HG03159 (cell line): ENCODE data around the gene HMG20B.

ENCODE experiments used
- ATAC-seq: cut with Tn5 transposase; IDR thresholded peaks from one replicate; pipeline ENCODE4 v1.9.1; 2021; ENCODE audit warnings: mild to moderate bottlenecking, moderate library complexity; ENCODE audit not compliant: unreplicated experiment

HMG20B gene

GRCh38 chr19:3605361-3605760 lies 32.6 kb downstream of the HMG20B start:
- no peak for ATAC-seq

- ATAC-seq: no peak
Observed at GRCh38 chr19:3605770-3606169, 33.0 kb downstream of the HMG20B start.

- no peak for ATAC-seq
Observed at GRCh38 chr19:3606174-3606689, 33.5 kb downstream of the HMG20B start.

GRCh38 chr19:3606690-3607289 lies 34.0 kb downstream of the HMG20B start, which contains the start of gene TBXA2R:
TBXA2R (minus strand) TSS chr19:3606875; CDS start chr19:3600634, 6,241 bp downstream.
- ATAC-seq: no peak

GRCh38 chr19:3607303-3608078 lies 34.7 kb downstream of the HMG20B start:
- ATAC-seq: no peak

GRCh38 chr19:3608079-3608641 lies 35.4 kb downstream of the HMG20B start:
- no peak for ATAC-seq

- no peak for ATAC-seq
Observed at GRCh38 chr19:3608750-3609322, 36.1 kb downstream of the HMG20B start.

GRCh38 chr19:3609779-3610719 lies 37.3 kb downstream of the HMG20B start:
- no peak for ATAC-seq

GRCh38 chr19:3610745-3611717 lies 38.3 kb downstream of the HMG20B start:
- ATAC-seq: no peak

GRCh38 chr19:3611841-3612240 lies 39.1 kb downstream of the HMG20B start:
- ATAC-seq: no peak

- ATAC-seq: no peak
Observed at GRCh38 chr19:3612330-3612729, 39.6 kb downstream of the HMG20B start.

GRCh38 chr19:3612901-3613741 lies 40.4 kb downstream of the HMG20B start:
- no peak for ATAC-seq

GRCh38 chr19:3613818-3614661 lies 41.3 kb downstream of the HMG20B start:
- ATAC-seq: no peak

- ATAC-seq: no peak
Observed at GRCh38 chr19:3614858-3615505, 42.2 kb downstream of the HMG20B start.

GRCh38 chr19:3615524-3616135 lies 42.9 kb downstream of the HMG20B start:
- no peak for ATAC-seq

- no peak for ATAC-seq
Observed at GRCh38 chr19:3617463-3617862, 44.7 kb downstream of the HMG20B start.
